ENCODE measurements around the gene CCDC158.

DNA sequence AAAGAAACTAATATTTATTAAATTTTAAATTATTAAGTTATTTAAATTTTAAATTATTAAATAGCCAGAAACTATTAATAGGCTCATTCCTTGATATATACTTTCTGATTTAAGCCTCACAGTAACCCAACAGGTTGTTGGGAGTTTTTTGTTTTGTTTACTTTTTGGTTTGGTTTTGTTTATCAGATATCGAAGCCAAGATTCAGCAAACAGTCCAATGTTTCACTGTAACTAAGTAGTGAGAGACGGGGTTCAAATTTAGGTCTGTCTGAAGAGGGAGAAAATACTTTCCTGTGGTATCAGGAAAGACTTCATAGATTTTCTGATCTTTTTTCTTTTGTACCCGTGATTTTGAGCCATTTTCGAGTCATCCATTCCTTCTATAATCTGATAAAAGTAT lies 54.2 kb downstream of the CCDC158 start:
- TF ChIP-seq, protein P1, sequence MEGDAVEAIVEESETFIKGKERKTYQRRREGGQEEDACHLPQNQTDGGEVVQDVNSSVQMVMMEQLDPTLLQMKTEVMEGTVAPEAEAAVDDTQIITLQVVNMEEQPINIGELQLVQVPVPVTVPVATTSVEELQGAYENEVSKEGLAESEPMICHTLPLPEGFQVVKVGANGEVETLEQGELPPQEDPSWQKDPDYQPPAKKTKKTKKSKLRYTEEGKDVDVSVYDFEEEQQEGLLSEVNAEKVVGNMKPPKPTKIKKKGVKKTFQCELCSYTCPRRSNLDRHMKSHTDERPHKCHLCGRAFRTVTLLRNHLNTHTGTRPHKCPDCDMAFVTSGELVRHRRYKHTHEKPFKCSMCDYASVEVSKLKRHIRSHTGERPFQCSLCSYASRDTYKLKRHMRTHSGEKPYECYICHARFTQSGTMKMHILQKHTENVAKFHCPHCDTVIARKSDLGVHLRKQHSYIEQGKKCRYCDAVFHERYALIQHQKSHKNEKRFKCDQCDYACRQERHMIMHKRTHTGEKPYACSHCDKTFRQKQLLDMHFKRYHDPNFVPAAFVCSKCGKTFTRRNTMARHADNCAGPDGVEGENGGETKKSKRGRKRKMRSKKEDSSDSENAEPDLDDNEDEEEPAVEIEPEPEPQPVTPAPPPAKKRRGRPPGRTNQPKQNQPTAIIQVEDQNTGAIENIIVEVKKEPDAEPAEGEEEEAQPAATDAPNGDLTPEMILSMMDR (IDR thresholded peaks at IDR 0.05; ENCODE audit: insufficient read depth, low read length, poor library complexity, severe bottlenecking) = no peak
- TF ChIP-seq EZH2phosphoT487 (conservative IDR thresholded peaks at IDR 0.05; ENCODE audit: low read length) = no peak
